ENCODE measurements around the gene MASP2.
"Not testable (repeated sequence)": the region's sequence is repeated elsewhere in the genome, so short reads cannot be mapped to it uniquely, and the experiment has no call there.

The MASP2 gene

DNA sequence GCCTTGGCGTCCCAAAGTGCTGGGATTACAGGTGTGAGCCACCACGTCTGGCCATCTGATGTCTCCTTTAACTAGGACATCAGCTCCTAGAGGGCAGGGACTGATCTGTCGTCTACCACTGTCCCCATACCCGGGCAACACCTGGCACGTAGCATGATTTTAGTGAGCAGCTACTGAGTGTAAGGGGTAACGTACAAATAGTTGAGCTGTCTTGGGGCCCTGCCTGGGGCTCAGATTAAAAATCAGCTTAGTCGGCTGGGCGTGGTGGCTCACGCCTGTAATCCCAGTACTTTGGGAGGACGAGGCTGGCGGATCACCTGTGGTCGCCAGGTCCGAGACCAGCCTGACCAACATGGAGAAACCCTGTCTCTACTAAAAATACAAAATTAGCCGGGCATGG lies 11.0 kb upstream of the MASP2 start:
- no peak for DNase-seq

DNA sequence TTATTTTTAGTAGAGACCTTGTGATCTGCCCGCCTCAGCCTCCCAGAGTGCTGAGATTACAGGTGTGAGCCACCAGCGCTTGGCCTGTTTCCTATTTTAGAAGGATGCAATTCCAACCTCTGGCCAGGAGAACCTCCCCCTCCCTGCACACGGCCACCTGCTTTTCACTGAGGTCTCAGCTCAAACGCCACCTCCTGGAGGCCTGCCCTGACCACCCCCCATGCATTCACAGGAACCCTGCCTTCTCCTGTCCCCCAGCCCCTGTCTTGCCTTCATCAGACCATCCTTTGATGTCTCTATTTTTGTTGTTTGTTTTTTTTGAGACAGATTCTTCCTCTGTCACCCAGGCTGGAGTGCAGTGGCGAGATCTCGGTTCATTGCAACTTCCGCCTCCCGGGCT lies 10.4 kb upstream of the MASP2 start:
- no peak for DNase-seq

GRCh38 chr1:11056504-11056903 lies 9.5 kb upstream of the MASP2 start:
- no peak for DNase-seq

DNA sequence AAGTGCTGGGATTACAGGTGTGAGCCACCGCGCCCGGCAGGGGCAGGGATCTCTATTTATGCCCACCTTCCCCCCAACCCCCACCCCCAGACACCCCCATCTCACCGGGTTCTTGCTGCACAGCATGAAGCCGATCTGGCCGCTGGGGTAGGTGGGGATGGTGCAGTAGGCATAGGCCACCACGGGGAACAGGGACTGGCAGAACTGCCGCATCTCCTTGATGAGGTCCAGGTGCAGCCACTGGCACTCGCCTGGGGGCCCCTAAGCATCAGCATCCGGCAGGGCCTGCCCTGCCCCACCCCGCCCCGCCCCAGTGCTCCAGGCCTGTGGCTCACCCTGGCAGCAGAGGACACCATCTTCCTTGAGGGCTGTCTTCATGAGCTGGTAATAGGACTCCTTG lies 8.6 kb upstream of the MASP2 start:
- DNase-seq, result no peak

GRCh38 chr1:11054666-11055065 lies 7.6 kb upstream of the MASP2 start:
- no peak for DNase-seq

GRCh38 chr1:11054181-11054580 lies 7.1 kb upstream of the MASP2 start:
- DNase-seq, result no peak

- no peak for DNase-seq
Observed at GRCh38 chr1:11053758-11054137, 6.7 kb upstream of the MASP2 start.

GRCh38 chr1:11052839-11053757 lies 6.1 kb upstream of the MASP2 start:
- no peak for DNase-seq

DNA sequence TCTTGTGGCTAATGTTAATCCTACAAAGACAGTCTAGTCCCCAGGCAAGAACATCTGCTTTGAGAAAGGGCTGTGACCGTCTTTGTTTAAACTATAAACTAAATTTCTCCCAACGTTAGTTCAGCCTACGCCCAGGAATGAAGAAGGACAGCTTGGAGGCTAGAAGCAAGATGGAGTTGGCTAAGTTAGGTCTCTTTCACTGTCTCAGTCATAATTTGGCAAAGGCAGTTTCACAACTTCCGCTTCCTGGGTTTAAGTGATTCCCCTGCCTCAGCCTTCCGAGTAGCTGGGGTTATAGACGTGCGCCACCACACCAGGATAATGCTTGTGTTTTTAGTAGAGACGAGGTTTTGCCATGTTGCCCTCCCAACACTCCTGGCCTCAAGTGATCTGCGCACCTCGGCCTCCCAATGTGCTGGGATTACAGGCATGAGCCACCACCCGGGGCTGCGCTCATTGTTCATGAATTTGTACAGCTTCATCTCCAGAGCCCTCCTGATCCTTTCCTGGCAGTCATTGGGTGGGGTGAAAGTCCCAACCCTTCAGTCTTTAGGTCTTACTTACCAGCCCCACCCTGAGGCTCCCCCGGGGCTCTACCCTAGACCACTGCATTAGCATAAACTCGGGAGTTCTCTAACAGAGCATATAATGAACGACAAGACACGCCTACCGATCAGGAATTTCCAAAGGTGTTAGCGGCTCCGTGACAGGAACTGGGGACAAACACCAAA lies 4.9 kb upstream of the MASP2 start:
- DNase-seq, result no peak

DNA sequence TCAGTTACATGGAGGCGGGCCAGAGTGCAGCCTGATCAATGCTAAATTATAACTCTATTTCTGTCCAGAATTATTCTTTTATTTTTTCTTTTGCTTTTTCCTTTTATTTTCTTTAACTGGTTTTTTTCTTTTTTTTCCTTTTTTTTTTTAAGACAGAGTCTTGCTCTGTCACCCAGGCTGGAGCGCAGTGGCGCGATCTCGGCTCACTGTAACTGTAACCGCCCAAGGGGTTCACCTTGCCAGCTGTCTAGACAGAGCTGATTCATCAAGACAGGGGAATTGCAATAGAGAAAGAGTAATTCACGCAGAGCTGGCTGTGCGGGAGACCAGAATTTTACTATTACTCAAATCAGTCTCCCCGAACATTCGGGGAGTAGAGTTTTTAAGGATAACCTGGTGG lies 4.1 kb upstream of the MASP2 start:
- not testable (repeated sequence) for DNase-seq

DNA sequence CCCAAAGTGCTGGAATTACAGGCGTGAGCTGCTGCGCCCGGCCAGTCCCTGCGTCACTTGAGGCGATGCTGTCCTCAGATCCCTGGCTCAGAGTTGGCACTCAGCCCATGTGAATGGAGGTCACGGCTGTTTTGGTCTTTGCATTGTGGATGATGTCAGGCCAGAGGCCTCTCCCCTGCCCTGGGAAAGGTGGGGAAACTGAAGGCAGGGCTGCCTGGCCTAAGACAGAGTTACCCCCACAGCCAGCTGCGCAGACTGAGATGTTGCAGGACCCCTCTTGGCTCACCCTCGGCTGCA lies 821 bp downstream of the MASP2 start:
- DNase-seq, result no peak

- no peak for DNase-seq
Observed at GRCh38 chr1:11045428-11046269, 1.4 kb downstream of the MASP2 start.

GRCh38 chr1:11044849-11045427 lies 2.1 kb downstream of the MASP2 start:
- DNase-seq, result no peak

GRCh38 chr1:11044086-11044848 lies 2.8 kb downstream of the MASP2 start:
- no peak for DNase-seq

- no peak for DNase-seq
Observed at GRCh38 chr1:11042995-11043874, 3.8 kb downstream of the MASP2 start.

- no peak for DNase-seq
Observed at GRCh38 chr1:11042065-11042464, 5.0 kb downstream of the MASP2 start.

- DNase-seq, result no peak
Observed at GRCh38 chr1:11041048-11041447, 6.0 kb downstream of the MASP2 start.

DNA sequence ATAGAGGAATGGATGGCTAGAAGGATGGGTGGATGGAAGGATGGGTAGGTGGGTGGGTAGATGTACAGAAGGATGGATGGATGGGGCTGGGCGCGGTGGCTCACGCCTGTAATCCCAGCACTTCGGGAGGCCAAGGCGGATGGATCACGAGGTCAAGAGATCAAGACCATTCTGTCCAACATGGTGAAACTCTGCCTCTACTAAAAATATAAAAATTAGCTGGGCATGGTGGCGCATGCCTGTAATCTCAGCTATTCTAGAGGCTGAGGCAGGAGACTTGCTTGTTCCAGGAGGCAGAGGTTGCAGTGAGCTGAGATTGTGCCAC lies 7.0 kb downstream of the MASP2 start:
- DNase-seq, result not testable (repeated sequence)

DNA sequence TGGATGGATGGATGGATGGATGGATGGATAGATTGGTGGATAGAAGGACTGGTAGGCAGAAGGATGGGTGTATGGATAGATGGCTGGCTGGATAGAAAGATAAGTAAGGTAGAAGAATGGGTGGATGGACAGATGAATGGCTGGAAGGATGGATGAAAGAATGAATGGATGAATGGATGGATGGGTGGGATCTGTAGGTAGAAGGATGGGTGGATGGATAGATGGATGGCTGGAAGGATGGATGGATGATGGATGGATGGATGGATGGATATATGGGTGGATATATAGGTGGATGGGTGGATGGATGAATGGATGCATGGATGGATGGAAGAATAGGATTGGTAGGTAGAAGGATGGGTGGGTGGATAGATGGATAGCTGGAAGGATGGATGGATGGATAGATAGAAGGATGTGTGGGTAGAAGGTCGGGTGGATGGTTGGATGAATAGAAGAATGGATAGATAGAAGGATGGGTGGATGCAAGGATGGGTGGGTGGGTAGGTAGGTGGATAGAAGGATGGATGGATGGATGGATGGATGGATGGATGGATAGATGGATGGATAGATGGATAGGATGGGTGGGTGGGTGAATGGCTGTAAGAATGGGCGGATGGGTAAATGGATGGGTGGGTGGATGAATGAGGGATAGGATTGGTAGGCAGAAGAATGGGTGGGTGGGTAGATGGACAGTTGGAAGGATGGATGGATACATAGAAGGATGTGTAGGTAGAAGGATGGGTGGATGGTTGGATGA lies 7.5 kb downstream of the MASP2 start:
- no peak for DNase-seq

DNA sequence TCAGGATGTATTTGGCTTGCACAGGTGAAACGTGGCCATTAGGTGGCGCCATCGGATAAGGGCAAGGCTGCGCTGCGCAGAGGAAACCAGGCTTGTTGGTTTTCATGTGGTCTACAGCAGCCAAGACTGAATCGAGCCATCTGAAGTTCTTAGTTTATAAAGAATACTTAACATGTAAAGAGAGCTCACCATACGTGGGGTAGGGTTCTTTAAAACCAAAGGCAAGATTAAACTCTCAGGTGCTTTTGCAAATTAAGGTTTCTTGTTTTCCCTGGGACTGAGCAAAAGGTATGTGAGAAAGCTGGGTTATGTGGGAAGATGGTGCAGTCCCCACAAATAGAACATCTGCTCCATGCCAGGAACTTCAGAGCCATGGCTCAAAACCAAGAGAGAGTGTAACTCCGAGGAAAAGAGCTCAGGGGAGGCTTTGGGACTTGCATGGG lies 9.3 kb downstream of the MASP2 start:
- DNase-seq, result peak; percentile 87
